Testis (tissue), 3 donors: ENCODE measurements around the gene NLRP10. TPM values are rescaled to one million over a fixed set of nuclear protein-coding genes. Genes with fewer than 3 reads are reported as not detected.

Experiments used
- DNase-seq: peaks from one replicate; pipeline ENCODE4 v3.0.0-alpha.2; 2019
- H3K27ac ChIP-seq, 2 donors: fragments of 200-600 bp; sonication (generic); one replicate each; pipeline ENCODE4 v1.5.1; 2019
- H3K27me3 ChIP-seq: fragments of 200-600 bp; sonication (generic); one replicate; pipeline ENCODE4 v1.5.1; 2019
- H3K36me3 ChIP-seq: fragments of 200-600 bp; sonication (generic); one replicate; pipeline ENCODE4 v1.5.1; 2017; ENCODE audit warnings: low read depth; ENCODE audit errors: missing control alignments
- H3K4me1 ChIP-seq: fragments of 200-600 bp; sonication (generic); one replicate; pipeline ENCODE4 v1.5.1; 2019
- H3K4me3 ChIP-seq, 2 donors: fragments of 200-600 bp; sonication (generic); one replicate each; pipeline ENCODE4 v1.5.1; 2017 to 2019
- H3K9me3 ChIP-seq: fragments of 200-600 bp; sonication (generic); one replicate; pipeline ENCODE4 v1.5.1; 2017
- CTCF ChIP-seq, 3 experiments: fragments of 450-650 bp in 2 of 3; fragments of 200-600 bp in 1 of 3; sonication (generic) in 1 of 3; IDR thresholded peaks; one replicate each; pipeline ENCODE4 v1.5.1; 2016 to 2019; ENCODE audit warnings: antibody characterized with exemption in 3 of 3, mild to moderate bottlenecking in 2 of 3, moderate library complexity in 1 of 3
- POLR2A ChIP-seq: fragments of 450-650 bp; IDR thresholded peaks from one replicate; pipeline ENCODE4 v1.6.1; 2017; ENCODE audit warnings: antibody characterized with exemption, mild to moderate bottlenecking, moderate library complexity
- WGBS, 2 donors: methylation state at CpG; one replicate each; pipeline ENCODE4 v1.1.5; 2018; 5-methylcytosine and 5-hydroxymethylcytosine counted together
- intact Hi-C: fragments of 100-400 bp; cut with DNase I; formaldehyde crosslinking; loops from one replicate; pipeline ENCODE4 v1.15.1; 2023; ENCODE audit warnings: low total_unique reads
- polyA plus RNA-seq: library from polyadenylated mRNA; stranded (reverse); fragments of 350-450 nt; fragmentation: Illumina TruSeq; extraction: RNeasy Lipid Tissue Mini Kit (QIAGEN cat#74804); gene quantifications from one replicate; pipeline ENCODE4 v1.2.3, GENCODE V29; 2014; ENCODE audit warnings: low read depth, low replicate concordance; ENCODE audit not compliant: insufficient read depth
- total RNA-seq, 2 donors: library from RNA; depleted of rRNA; stranded (reverse); fragments of >200 nt; gene quantifications; one replicate each; pipeline ENCODE4 v1.2.3, GENCODE V29; 2016

Gene NLRP10
- total and polyA plus RNA-seq, 3 donors from 2014 or later, result 0.13 TPM; not detected in 2

- intact Hi-C loops, result no loop called here
- WGBS, 2 donors, result 68 to 73% methylated on average over 2 of the region's 2 CpGs
- no peak for DNase-seq
- TF ChIP-seq CTCF (IDR thresholded peaks at IDR 0.05) (no peak), POLR2A (no peak)
- Histone ChIP-seq H3K27ac (no peak overlapping the region), H3K4me1 (no peaks in the 10 kb centered on the region), H3K27me3 (no peaks in the 10 kb centered on the region), H3K9me3 (no peaks in the 10 kb centered on the region), H3K4me3 (no peak overlapping the region), H3K36me3 (no peaks in the 10 kb centered on the region)
These were observed 3.4 kb upstream of the NLRP10 start for GRCh38 chr11:7968686-7969085.

- no peak for TF ChIP-seq CTCF (IDR thresholded peaks at IDR 0.05)
- TF ChIP-seq POLR2A, result no peak
- Histone ChIP-seq H3K4me3 (no peak overlapping the region), H3K27me3 (no peaks in the 10 kb centered on the region), H3K36me3 (no peaks in the 10 kb centered on the region), H3K27ac (no peak overlapping the region), H3K9me3 (no peaks in the 10 kb centered on the region), H3K4me1 (no peaks in the 10 kb centered on the region)
- no peak for DNase-seq
- intact Hi-C loops, result no loop called here
These were observed 2.6 kb upstream of the NLRP10 start for GRCh38 chr11:7967826-7968225.

- 81 to 87% methylated on average over 1 of the region's 1 CpG for WGBS, 2 donors
- Histone ChIP-seq H3K36me3 (no peaks in the 10 kb centered on the region), H3K4me1 (no peaks in the 10 kb centered on the region), H3K27ac (no peak overlapping the region), H3K27me3 (no peaks in the 10 kb centered on the region), H3K9me3 (no peaks in the 10 kb centered on the region), H3K4me3 (no peak overlapping the region)
- TF ChIP-seq POLR2A, result no peak
- TF ChIP-seq CTCF (IDR thresholded peaks at IDR 0.05), result no peak
- no peak for DNase-seq
- intact Hi-C loops, result no loop called here
These were observed 1.9 kb upstream of the NLRP10 start for GRCh38 chr11:7967097-7967496.

GRCh38 chr11:7964873-7965272 is 374 bp downstream of the NLRP10 start:
- Histone ChIP-seq H3K27me3 (no peaks in the 10 kb centered on the region), H3K27ac (no peak overlapping the region), H3K4me1 (no peaks in the 10 kb centered on the region), H3K9me3 (no peaks in the 10 kb centered on the region), H3K4me3 (no peak overlapping the region), H3K36me3 (no peaks in the 10 kb centered on the region)
- TF ChIP-seq POLR2A (no peak), CTCF (IDR thresholded peaks at IDR 0.05) (no peak)
- intact Hi-C loops, result no loop called here
- no peak for DNase-seq

GRCh38 chr11:7964261-7964660 is 986 bp downstream of the NLRP10 start:
- DNase-seq, result no peak
- intact Hi-C loops, result no loop called here

More at GRCh38 chr11:7964261-7964660, 986 bp downstream of the NLRP10 start:
- WGBS, 2 donors, result 66 to 67% methylated on average over 3 of the region's 3 CpGs
- Histone ChIP-seq H3K36me3 (no peaks in the 10 kb centered on the region), H3K9me3 (no peaks in the 10 kb centered on the region), H3K27me3 (no peaks in the 10 kb centered on the region), H3K4me3 (no peak overlapping the region), H3K27ac (no peak overlapping the region), H3K4me1 (no peaks in the 10 kb centered on the region)
- TF ChIP-seq POLR2A, result no peak
- TF ChIP-seq CTCF (IDR thresholded peaks at IDR 0.05), result no peak
